HEK293 (cell line): ENCODE measurements around the gene CDK10.

Experiments used
- ATF2 ChIP-seq: fragments of 450-650 bp; formaldehyde crosslinking; IDR thresholded peaks from 2 replicates; pipeline ENCODE4 v1.5.1; 2016; ENCODE audit warnings: missing biosample characterization, missing genetic modification characterization, low read depth
- BCL11A ChIP-seq: fragments of 450-650 bp; formaldehyde crosslinking; IDR thresholded peaks from 2 replicates; pipeline ENCODE4 v1.5.1; 2016; ENCODE audit warnings: low read depth, missing biosample characterization, missing genetic modification characterization
- CTCF ChIP-seq: fragments of 450-650 bp; formaldehyde crosslinking; IDR thresholded peaks from 2 replicates; pipeline ENCODE4 v1.5.1; 2016; ENCODE audit warnings: missing biosample characterization, missing genetic modification characterization
- ZNF311 ChIP-seq: fragments of 450-650 bp; formaldehyde crosslinking; IDR thresholded peaks from 2 replicates; pipeline ENCODE4 v1.5.1; 2017; ENCODE audit warnings: missing biosample characterization, missing genetic modification characterization, borderline replicate concordance
- ZNF501 ChIP-seq: fragments of 450-650 bp; formaldehyde crosslinking; IDR thresholded peaks from 2 replicates; pipeline ENCODE4 v1.5.1; 2016; ENCODE audit warnings: missing biosample characterization, missing genetic modification characterization

GRCh38 chr16:89672177-89672941 is 14.1 kb upstream of the CDK10 start:
- TF ChIP-seq CTCF (no peak), ZNF501 (tag by site-specific recombination) (no peak), ZNF311 (no peak), ATF2 (tag by site-specific recombination) (no peak), BCL11A (tag by site-specific recombination) (no peak)
